ENCODE results near the gene PPP1R14B. TPM values are rescaled to one million over a fixed set of nuclear protein-coding genes. Genes with fewer than 3 reads are reported as not detected.
A peak's percentile ranks its signal among the peaks of the same experiment; 100 is the strongest.

The PPP1R14B gene
- total RNA-seq, 1 donor from 2014 or later, result 284 TPM

DNA sequence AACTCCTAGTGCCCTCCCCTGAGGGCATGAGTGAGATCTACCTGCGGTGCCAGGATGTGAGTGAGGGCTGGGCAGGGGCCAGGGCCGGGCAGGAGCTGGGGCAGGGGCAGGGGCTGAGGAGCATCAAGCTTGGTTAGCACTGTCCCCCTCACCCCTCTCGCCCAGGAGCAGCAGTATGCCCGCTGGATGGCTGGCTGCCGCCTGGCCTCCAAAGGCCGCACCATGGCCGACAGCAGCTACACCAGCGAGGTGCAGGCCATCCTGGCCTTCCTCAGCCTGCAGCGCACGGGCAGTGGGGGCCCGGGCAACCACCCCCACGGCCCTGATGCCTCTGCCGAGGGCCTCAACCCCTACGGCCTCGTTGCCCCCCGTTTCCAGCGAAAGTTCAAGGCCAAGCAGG is 26.5 kb downstream of the PPP1R14B start:
- Mint-ChIP-seq H3K27ac (no peak overlapping the region), H3K4me1 (peaks cover 8% of the 10 kb centered on the region), H3K9me3 (no peaks in the 10 kb centered on the region), H3K36me3 (ENCODE audit: low read depth) (peaks cover 47% of the 10 kb centered on the region), H3K27me3 (no peaks in the 10 kb centered on the region), H3K4me3 (no peak overlapping the region)
- intact Hi-C loops (cut with micrococcal nuclease), result no loop called here
- DNase-seq, result no peak

GRCh38 chr11:64219755-64220154 is 27.0 kb downstream of the PPP1R14B start:
- Mint-ChIP-seq H3K4me1 (peaks cover 8% of the 10 kb centered on the region), H3K36me3 (ENCODE audit: low read depth) (peaks cover 49% of the 10 kb centered on the region), H3K9me3 (no peaks in the 10 kb centered on the region), H3K27ac (no peak overlapping the region), H3K4me3 (no peak overlapping the region), H3K27me3 (no peaks in the 10 kb centered on the region)
- no peak for DNase-seq
- intact Hi-C loops (cut with micrococcal nuclease), result no loop called here

GRCh38 chr11:64219354-64219684 is 27.4 kb downstream of the PPP1R14B start:
- H3K36me3 Mint-ChIP-seq (ENCODE audit: low read depth), result peaks cover 52% of the 10 kb centered on the region
- intact Hi-C loops (cut with micrococcal nuclease), result no loop called here

DNA sequence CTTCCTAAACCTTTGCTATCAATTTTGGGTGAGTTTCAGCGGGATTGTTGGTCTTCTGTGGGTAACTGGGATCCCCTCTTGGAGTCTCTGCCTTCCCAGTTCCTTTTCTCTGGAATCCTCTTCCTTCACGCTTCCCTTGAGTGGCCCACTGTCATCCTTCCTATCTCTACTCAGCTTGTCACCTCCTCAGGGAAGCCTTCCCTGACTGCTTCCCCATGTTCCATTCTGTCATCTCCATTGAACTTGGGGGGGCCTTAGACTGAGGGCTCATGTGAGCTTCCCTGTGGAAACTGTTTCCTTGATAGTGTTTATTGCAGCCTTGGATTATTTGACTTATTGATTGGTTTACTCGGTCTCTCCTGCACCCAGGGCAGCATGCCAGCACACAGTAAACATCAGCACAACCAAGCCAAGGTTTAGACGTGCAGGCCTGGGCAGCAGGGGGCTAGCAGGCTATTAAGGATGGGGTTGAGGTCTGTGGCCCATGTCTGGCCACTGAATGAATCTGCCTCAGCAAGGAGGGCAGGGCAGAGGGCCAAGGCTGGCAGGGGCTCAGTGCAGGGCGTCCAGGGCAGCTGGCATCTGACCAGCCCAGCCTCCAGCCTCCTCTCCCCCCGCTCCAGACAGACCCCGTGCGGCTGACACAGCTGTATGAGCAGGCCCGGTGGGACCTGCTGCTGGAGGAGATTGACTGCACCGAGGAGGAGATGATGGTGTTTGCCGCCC is 28.0 kb downstream of the PPP1R14B start:
- no peak for DNase-seq
- Mint-ChIP-seq H3K9me3 (no peaks in the 10 kb centered on the region), H3K27me3 (no peaks in the 10 kb centered on the region), H3K4me1 (peaks cover 9% of the 10 kb centered on the region), H3K27ac (peak overlapping the region; percentile 36), H3K4me3 (no peak overlapping the region), H3K36me3 (ENCODE audit: low read depth) (peaks cover 51% of the 10 kb centered on the region)
- intact Hi-C loops (cut with micrococcal nuclease), result no loop called here

More at GRCh38 chr11:64219354-64219684, 27.4 kb downstream of the PPP1R14B start:
- no peak for DNase-seq
- no peaks in the 10 kb centered on the region for H3K9me3 Mint-ChIP-seq
- peaks cover 8% of the 10 kb centered on the region for H3K4me1 Mint-ChIP-seq
- no peak overlapping the region for H3K4me3 Mint-ChIP-seq
- no peaks in the 10 kb centered on the region for H3K27me3 Mint-ChIP-seq
- no peak overlapping the region for H3K27ac Mint-ChIP-seq

- Mint-ChIP-seq H3K36me3 (ENCODE audit: low read depth) (peaks cover 60% of the 10 kb centered on the region), H3K27me3 (no peaks in the 10 kb centered on the region), H3K9me3 (no peaks in the 10 kb centered on the region), H3K27ac (no peak overlapping the region), H3K4me3 (no peak overlapping the region), H3K4me1 (peaks cover 15% of the 10 kb centered on the region)
- DNase-seq, result no peak
- intact Hi-C loops (cut with micrococcal nuclease), result no loop called here
Observed at GRCh38 chr11:64216879-64217278, 29.9 kb downstream of the PPP1R14B start.

GRCh38 chr11:64211181-64211872 is 35.4 kb downstream of the PPP1R14B start:
- H3K4me3 Mint-ChIP-seq, result no peak overlapping the region
- H3K9me3 Mint-ChIP-seq, result no peaks in the 10 kb centered on the region
- H3K36me3 Mint-ChIP-seq (ENCODE audit: low read depth), result peaks cover 69% of the 10 kb centered on the region
- H3K27me3 Mint-ChIP-seq, result no peaks in the 10 kb centered on the region
- H3K27ac Mint-ChIP-seq, result peak overlapping the region; percentile 6
- peaks cover 25% of the 10 kb centered on the region for H3K4me1 Mint-ChIP-seq
- DNase-seq, result no peak
- intact Hi-C loops (cut with micrococcal nuclease), result no loop called here

DNA sequence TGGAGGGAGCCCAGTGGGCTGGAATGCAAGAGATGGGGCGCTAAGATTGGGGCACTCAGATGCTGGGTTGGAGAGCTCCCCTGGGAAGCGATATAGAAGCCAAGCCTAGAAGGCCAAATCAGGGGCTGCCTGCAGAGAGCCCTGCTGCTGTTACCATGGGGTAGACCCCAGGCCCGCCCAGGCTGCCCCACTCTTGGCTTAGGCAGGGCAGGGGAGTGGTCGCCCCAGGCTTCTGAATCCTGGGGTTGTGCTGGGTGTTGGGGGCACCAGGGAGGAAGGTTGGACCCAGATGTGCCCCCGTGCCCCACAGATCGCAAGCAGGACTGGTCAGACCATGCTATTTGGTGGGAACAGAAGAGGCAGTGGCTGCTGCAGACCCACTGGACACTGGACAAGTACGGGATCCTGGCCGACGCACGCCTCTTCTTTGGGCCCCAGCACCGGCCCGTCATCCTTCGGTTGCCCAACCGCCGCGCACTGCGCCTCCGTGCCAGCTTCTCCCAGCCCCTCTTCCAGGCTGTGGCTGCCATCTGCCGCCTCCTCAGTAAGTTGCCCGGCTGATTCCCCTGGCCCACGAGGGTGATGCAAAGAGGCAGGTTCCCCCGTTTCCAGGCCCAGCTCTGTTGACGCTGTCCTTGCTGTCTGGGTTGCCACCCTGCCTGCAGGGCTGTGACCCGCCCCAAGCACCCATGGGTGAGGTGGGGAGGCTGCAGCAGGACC is 36.3 kb downstream of the PPP1R14B start:
- peak overlapping the region; percentile 34 for H3K27ac Mint-ChIP-seq
- intact Hi-C loops (cut with micrococcal nuclease), result no loop called here
- H3K27me3 Mint-ChIP-seq, result no peaks in the 10 kb centered on the region
- no peaks in the 10 kb centered on the region for H3K9me3 Mint-ChIP-seq
- H3K36me3 Mint-ChIP-seq (ENCODE audit: low read depth), result peaks cover 74% of the 10 kb centered on the region
- peaks cover 29% of the 10 kb centered on the region for H3K4me1 Mint-ChIP-seq
- no peak overlapping the region for H3K4me3 Mint-ChIP-seq
- DNase-seq, result no peak

DNA sequence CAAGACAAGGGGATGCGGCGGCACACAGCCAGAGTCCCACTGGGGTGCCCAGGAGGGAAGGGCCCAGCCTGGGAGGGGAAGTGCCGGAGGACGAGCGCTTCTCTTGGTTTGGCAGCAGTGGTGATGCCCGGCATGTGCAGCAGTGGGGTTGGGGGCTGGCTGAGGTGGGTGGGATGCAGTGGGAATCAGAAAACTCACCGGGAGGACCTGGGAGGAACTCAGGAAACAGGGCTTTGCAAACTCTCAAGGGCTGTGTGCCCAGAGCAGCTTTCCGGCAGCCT is 37.2 kb downstream of the PPP1R14B start:
- Mint-ChIP-seq H3K36me3 (ENCODE audit: low read depth) (peaks cover 69% of the 10 kb centered on the region), H3K9me3 (no peaks in the 10 kb centered on the region), H3K27me3 (no peaks in the 10 kb centered on the region), H3K4me3 (no peak overlapping the region), H3K27ac (peak overlapping the region; percentile 45), H3K4me1 (peaks cover 28% of the 10 kb centered on the region)
- no peak for DNase-seq
- intact Hi-C loops (cut with micrococcal nuclease), result no loop called here

DNA sequence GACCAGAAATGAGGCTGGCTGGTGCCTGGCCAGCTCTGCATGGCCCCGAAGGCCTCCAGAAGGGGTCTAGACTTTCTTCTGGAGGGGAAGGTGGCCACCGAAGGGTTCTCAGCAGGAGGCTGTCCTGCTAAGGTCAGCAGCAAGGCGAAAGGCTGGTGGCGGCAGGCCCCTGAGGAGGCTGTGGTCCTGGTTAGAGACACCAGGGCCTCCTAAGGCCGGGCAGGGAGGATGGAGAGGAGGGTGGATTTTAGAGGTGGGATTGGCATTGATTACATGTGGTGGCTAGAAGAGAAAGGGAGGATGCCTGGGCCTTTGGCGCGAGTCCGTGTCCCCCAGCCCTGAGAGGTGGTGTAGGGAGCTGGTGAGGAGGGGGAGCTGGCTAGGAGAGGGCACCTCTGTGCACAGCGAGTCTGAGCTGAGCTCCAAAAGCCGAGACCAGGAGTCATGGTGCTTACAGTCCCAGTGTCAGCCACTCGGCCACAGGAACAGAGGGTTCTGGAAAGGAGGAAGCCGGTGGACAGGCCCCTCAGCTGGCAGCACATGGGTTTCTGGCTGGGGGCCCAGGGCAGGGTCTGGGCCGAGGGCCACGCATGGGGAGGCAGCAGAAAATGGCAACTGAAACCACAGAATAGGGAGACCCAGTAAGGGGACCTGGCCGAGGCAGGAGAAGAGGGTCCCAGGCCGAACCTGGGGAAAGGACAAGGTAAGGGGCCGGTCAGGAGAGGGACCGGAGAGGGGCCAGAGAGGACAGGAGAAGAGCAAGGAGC is 37.8 kb downstream of the PPP1R14B start:
- intact Hi-C loops (cut with micrococcal nuclease), result no loop called here
- Mint-ChIP-seq H3K4me1 (peaks cover 33% of the 10 kb centered on the region), H3K9me3 (no peaks in the 10 kb centered on the region), H3K4me3 (peak overlapping the region; percentile 20), H3K27ac (peak overlapping the region; percentile 92), H3K27me3 (no peaks in the 10 kb centered on the region), H3K36me3 (ENCODE audit: low read depth) (peaks cover 71% of the 10 kb centered on the region)
- peak; percentile 53 for DNase-seq

GRCh38 chr11:64208086-64208795 is 38.5 kb downstream of the PPP1R14B start:
- Mint-ChIP-seq H3K27ac (peak overlapping the region; percentile 92), H3K9me3 (no peaks in the 10 kb centered on the region), H3K4me3 (peak overlapping the region; percentile 88), H3K36me3 (ENCODE audit: low read depth) (peaks cover 73% of the 10 kb centered on the region), H3K27me3 (no peaks in the 10 kb centered on the region), H3K4me1 (peaks cover 33% of the 10 kb centered on the region)
- intact Hi-C loops (cut with micrococcal nuclease), result no loop called here
- DNase-seq, result no peak

DNA sequence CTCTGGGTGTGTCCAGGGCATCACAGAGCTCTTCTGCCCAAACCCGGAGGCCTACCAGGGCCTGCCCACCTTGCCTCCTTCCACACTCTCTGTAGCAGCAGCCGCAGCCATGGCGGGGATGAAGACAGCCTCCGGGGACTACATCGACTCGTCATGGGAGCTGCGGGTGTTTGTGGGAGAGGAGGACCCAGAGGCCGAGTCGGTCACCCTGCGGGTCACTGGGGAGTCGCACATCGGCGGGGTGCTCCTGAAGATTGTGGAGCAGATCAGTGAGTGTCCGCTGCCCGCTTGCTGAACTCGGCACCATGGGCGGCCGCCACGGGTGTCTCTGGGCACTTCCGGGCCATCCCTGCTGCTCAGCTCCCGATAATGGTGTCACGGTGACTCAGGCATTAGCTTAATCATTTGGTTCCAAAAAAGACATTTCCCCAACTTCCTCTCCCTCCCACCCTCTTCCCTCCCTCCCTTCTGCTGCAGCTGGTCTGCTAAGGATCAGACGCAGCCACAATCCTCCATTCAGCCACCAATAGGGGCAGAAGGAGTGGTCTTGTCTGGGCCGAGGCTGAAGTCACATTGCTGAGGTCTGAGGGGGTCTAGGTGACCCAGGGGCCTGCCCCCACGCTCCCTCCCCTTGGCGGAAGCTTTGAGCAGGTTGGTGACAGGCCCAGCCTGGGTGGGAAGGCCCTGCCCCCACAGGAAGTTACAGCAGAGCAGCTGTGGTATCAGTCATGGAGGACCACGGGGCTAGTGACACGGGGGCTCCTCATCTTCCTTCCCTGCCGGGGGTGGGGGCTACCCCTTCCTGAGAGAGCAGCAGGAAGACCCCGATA is 39.3 kb downstream of the PPP1R14B start:
- Mint-ChIP-seq H3K9me3 (no peaks in the 10 kb centered on the region), H3K27ac (peak overlapping the region; percentile 92), H3K4me1 (peaks cover 32% of the 10 kb centered on the region), H3K36me3 (ENCODE audit: low read depth) (peaks cover 72% of the 10 kb centered on the region), H3K27me3 (no peaks in the 10 kb centered on the region), H3K4me3 (peak overlapping the region; percentile 88)
- peak; percentile 93 for DNase-seq
- intact Hi-C loops (cut with micrococcal nuclease), result loop anchor here (1.0 to 2.0 kb wide), 2 partner anchors 19 to 33 kb away; partner anchors contain the start of genes FKBP2, NUDT22 and TRPT1

GRCh38 chr11:64206457-64207255 is 40.1 kb downstream of the PPP1R14B start, which contains the start of gene FERMT3:
TSS of gene FERMT3 (plus strand) at chr11:64206721. CDS start at chr11:64207365, 644 bp downstream.
- Mint-ChIP-seq H3K4me3 (peak within 1 kb of the TSS; percentile 88), H3K9me3 (no peaks in the 10 kb centered on the region), H3K27ac (peak within 1 kb of the TSS; percentile 92), H3K27me3 (no peaks in the 10 kb centered on the region), H3K36me3 (ENCODE audit: low read depth) (peaks cover 71% of the 10 kb centered on the region), H3K4me1 (peaks cover 30% of the 10 kb centered on the region)
- intact Hi-C loops (cut with micrococcal nuclease), result loop anchor here (1.0 to 2.0 kb wide), 4 partner anchors 19 to 99 kb away; partner anchors contain the start of genes ESRRA, FKBP2, NUDT22 and TRPT1
- peak; percentile 93 for DNase-seq

Data from activated CD4-positive, alpha-beta T cell treated with anti-CD3 and anti-CD28 coated beads, Interleukin-2, amount 10 ng/mL, durations not matched to agents 24 days and 14 days (primary cell).